SH-SY5Y (cell line): ENCODE measurements around the gene HTR4.

Experiments used
- GATA2 ChIP-seq: IDR thresholded peaks from 2 replicates; pipeline ENCODE4 v1.6.1; 2011; ENCODE audit warnings: mild to moderate bottlenecking, low read depth, low read length
- GATA3 ChIP-seq: IDR thresholded peaks from 2 replicates; pipeline ENCODE4 v1.6.1; 2011; ENCODE audit warnings: low read depth, mild to moderate bottlenecking, low read length, moderate library complexity

DNA sequence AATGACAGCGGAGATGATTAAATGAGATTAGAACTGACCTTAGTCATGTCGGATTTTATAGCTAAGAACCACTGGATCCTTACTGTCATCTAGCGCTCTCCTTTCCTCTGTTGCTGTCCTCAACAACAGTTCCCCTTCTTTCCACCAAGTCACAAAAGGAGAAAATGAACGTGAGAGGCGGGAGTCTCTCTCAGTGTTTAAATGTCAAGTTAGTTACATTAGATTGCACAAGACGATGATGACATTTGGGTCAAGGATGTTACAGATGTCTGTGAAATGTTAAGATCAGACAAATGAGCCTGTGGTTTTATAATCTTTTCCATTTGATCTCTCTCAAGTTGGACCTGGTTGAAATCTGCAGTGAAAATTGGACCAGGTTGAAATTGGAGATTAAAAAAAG, 217.1 kb downstream of the HTR4 start:
- TF ChIP-seq GATA2, result no peak
- TF ChIP-seq GATA3, result no peak
